AG04449 (cell line): Measurements from ENCODE around the gene GPR108.

ENCODE experiments used
- CTCF ChIA-PET: fragments of 350-600 bp; formaldehyde crosslinking; extraction: SDS; loops from one replicate; lab custom pipeline; 2021; ENCODE audit warnings: antibody characterized with exemption; lab: Yijun Ruan, JAX
- POLR2A ChIA-PET: fragments of 400-600, 350-600 bp; formaldehyde crosslinking; extraction: SDS; loops from one replicate; lab custom pipeline; 2020; ENCODE audit warnings: antibody characterized with exemption, inconsistent platforms; lab: Yijun Ruan, JAX
- DNase-seq: peaks from one replicate; pipeline ENCODE4 v3.0.0-alpha.2; 2010; ENCODE audit warnings: low read depth, low spot score
- H3K4me3 ChIP-seq: 2 replicates; pipeline ENCODE4 v1.5.1; 2011; ENCODE audit warnings: low read depth, mild to moderate bottlenecking, control low read depth, low read length
- CTCF ChIP-seq: IDR thresholded peaks from one replicate; pipeline ENCODE4 v1.5.1; 2011; ENCODE audit warnings: mild to moderate bottlenecking, moderate library complexity, low read length, control low read depth, inconsistent platforms; ENCODE audit not compliant: insufficient read depth; ENCODE audit errors: missing control alignments

GPR108 gene

DNA sequence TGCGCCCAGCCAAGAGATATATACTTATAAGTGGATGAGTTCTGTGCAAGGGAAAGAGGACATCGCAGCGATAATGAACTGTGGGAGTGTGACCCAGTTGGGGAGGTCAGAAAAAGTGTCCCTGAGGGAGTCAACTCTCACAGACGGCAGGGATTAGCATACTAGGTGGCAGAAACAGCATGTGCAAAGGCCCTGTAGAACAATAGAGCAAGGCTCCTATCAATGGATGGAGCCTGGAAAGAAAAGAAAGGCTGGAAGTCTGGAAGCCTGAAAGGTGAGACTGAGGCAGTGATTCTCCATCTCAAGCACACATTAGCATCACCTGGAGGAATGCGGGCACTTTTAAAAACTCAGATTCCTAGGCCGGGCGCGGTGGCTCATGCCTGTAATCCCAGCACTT lies 46.0 kb downstream of the GPR108 start:
- no peak for TF ChIP-seq CTCF
- ChIA-PET POLR2A (no interaction called here), CTCF (no interaction called here)
- DNase-seq, result no peak
- no peak overlapping the region for H3K4me3 ChIP-seq

DNA sequence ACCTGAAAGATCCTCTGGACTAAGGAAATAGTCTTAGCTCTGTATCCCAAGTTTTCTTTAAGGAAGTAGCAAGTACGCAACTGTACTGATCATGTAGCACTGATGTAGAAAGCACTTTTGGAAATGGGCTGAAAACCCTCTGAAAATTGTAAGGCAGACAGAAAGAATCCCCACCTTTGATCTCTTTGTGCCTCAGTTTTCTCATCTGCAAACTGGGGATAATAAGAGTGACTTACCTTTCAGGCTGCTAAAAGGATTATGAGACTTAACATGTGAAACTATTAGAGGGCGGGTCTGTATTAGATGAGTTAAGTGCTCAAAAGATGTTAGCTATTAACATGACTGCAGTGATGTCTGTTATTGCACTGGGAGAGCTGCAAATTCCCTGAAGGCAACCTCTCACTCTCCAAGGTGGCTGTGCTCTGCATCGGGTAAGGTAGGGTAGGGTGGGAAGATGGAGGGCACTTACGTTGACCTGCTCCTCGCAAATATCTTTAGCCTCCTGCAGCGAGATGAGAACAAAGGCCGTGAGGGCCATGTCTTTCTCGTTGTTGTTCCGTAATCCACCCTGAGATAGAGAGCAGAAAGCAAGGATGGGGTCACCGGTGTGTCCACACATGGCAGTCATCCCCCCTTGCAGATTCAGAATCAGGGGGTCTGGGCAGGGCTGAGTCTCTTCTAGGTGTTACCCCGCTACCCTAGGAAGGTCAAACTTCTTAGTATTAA lies 47.1 kb downstream of the GPR108 start:
- no peak for DNase-seq
- no peak overlapping the region for H3K4me3 ChIP-seq
- no peak for TF ChIP-seq CTCF
- CTCF ChIA-PET, result no interaction called here
- POLR2A ChIA-PET, result no interaction called here

DNA sequence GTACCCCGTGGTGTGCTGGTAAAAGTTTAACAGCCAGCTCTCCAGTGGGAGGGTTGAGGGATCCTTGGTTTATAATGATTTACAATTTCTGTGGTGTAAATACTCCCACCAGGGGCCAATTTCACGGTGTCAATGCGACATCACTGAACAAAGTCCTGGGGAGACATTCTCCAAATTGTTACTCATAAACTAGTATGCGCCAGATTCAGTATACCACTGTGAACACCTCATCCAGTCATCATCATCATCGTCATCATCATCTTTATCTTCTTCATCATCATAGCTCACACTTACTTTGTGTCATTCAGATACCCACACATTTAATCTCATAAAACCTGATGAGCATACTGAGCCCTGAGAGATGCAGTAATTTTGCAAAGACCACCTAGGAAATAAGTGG lies 50.3 kb downstream of the GPR108 start:
- no peak overlapping the region for H3K4me3 ChIP-seq
- TF ChIP-seq CTCF, result no peak
- ChIA-PET POLR2A (no interaction called here), CTCF (interaction anchor here (1.0 kb wide), 1 partner anchor 54 kb away, joined by 3 read pairs; no protein-coding TSS in a partner anchor)
- no peak for DNase-seq

DNA sequence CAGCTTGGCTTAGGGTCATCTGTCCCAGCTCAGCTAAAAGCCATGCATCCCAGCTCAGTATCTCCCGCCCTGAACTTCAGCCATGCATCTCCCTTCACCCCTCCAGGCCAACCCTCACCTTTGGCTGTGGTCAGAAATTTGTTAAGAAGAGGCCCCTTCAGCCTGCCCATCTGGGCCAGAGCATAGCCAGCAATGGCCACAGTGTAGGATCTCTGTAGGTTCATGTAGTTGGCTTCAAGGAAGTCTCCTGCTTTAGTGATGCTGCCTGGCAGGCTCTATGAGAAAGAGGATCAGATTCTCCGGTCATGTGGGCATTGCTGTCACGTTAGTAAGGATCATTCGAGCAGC lies 50.8 kb downstream of the GPR108 start:
- no peak for TF ChIP-seq CTCF
- no peak for DNase-seq
- ChIA-PET CTCF (interaction anchor here (1.0 kb wide), 1 partner anchor 53 kb away, joined by 3 read pairs; no protein-coding TSS in a partner anchor), POLR2A (no interaction called here)
- no peak overlapping the region for H3K4me3 ChIP-seq

DNA sequence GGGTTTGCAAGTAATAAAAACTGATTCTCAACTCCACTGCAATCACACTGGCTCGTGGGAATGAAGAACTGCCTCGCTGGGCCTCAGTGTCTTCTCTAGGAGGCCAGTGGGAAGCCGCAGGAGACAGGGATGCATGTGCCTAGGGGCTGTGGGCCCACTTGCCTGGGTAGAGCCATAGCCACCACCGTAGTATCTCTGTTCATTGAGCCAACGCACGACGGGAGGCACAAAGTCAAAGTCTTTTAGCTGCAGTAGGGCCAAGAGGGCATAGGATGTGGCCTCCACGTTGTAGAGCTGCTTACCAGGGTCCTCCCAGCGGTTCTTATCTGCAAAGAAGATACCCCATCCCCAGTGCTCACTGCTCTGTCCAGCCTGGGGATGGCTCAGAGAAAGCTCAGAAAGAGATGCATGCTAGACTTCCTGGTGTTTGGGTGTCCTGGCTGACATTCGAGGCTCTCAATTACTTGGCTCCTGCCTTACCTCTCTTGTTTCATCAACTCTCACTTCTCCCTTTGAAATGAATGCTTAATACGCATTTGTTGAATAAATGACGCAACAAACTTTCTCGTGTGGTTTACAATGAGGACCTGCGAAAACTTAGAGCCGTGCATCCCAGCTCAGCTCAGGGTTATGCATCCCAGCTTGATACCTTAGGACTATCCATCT lies 51.3 kb downstream of the GPR108 start:
- no peak for DNase-seq
- TF ChIP-seq CTCF, result no peak
- POLR2A ChIA-PET, result no interaction called here
- CTCF ChIA-PET, result interaction anchor here (1.0 kb wide), 1 partner anchor 53 kb away, joined by 3 read pairs; no protein-coding TSS in a partner anchor
- no peak overlapping the region for H3K4me3 ChIP-seq

DNA sequence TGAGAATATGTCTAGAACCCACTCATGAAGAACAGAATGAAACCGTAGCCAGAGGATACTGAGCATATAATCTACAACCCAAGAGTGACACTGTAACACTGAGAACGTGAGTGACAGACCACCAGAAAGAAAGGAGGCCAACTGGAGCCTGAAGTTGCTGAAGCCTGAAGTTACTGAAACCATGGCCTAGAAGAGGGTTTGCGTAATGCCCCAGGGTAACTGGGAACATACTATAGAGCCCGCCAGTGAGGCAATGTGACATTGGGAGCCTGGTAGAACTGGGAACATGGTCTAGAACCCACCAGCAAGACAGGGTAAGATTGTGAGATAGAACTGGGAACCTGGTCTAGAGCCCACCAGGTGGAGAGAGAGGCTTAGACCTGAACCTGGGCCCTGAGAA lies 51.9 kb downstream of the GPR108 start:
- CTCF ChIA-PET, result no interaction called here
- no peak for TF ChIP-seq CTCF
- POLR2A ChIA-PET, result no interaction called here

More for the DNA sequence above, 51.9 kb downstream of the GPR108 start:
- no peak overlapping the region for H3K4me3 ChIP-seq
- no peak for DNase-seq
